Measurements from ENCODE around the gene CACNA1S.

Gene CACNA1S

DNA sequence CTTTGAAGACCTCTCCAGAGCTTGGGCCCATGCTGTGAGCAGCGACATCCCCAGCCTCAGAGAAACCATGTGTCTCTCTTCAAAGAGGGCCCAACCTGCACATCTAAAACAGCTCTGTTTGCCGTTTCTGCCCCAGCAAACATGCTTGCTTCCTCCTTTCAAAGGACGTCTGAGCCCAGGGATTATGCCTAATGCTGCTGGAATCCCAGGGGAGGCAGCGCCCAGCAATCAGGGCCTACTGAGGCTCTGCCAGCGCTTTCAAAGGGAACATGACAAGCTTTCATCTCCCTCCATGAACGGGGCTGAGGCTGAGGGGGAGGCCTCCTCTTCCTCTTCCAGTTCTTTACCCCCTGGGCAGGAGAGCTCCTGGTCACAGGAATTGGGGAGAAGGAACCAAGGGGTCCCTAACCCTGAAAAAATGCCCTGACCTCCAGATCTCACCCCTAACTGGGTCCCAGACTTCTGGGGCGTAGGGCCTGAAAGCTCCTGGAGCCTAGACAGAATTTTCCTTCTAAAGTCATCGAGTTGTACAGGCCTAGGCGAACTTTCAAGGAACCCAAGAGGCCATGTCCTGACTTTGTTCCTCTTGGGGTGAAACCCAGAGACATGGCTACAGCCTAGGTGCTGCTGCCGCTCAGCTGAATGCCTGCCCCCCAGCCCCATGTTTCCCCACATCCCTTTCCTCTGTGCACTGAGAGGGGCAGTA is 28.2 kb upstream of the CACNA1S start:
- DNase-seq, result no peak

- DNase-seq, result no peak
These were observed 27.5 kb upstream of the CACNA1S start for GRCh38 chr1:201139756-201140155.

GRCh38 chr1:201139306-201139705 is 27.1 kb upstream of the CACNA1S start:
- DNase-seq, result no peak

- no peak for DNase-seq
These were observed 26.1 kb upstream of the CACNA1S start for GRCh38 chr1:201138311-201138840.

- no peak for DNase-seq
These were observed 25.5 kb upstream of the CACNA1S start for GRCh38 chr1:201137579-201138310.

DNA sequence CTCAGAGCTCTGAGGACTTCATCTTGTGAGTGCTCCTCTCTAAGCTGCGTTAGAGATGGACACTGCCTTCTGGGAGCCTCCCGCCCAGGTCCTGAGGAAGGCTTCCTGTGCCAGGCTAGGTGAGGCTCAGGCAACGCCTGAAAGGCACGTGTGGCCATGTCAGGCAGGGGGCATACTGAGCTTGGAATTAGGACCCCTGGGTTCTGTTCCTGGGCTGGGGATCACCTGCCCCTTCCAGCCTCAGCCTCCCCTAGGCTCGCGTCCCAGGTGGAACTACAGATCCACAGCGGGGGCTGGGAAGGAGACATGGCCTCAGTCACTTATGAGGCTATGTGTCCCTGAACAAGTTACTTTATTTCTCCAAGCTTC is 24.8 kb upstream of the CACNA1S start:
- no peak for DNase-seq

DNA sequence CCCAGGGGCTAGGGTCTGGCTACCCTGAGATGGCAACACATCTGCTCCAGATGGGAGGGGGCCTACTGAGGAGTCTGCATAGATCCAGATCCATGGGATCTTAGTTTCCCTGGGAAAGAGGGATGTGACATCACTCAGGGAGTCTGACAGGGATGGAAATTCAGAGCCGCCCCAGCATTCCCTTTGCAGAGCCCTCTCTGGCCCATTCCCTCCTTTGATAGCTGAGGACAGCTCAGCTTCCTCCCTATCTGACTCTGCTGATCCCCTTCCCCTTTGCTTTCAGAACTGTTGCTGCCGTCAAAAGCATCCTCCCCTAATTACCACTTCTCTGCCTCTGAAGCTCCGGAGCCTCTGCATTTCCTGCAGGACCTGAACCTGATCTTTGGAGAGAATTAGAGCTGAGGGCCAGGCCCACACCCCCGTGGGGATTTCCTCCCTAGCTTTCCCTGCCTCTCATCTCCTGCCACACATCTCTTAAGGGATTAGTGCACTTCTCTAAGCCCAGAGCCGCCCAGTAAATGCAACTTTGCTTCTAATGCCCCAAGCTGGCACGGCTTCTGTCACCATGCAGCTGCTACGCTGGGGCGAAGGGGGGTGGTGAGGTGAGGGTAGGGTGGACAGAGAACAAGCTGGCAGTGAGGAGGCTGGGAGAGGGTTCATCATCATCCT is 24.3 kb upstream of the CACNA1S start:
- DNase-seq, result no peak

DNA sequence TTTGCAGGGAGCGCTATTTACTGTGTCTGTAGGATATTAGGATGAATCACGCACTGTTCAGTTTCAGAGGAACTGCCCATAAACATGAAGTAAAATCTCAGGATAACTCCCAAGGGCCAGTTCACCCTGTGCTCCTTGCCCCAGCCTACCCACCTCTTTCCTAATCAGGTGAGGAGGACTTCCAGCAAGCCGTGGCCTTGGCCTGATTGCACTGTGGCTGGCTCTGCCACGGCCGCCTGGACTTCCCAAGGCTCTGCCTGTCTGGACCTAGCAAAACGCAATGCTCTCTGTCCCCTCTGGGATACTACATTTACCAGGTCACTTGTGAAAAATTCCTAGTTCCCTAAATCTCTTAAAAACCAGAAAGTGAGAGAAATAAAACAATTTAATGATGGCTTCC is 22.2 kb upstream of the CACNA1S start:
- no peak for DNase-seq

DNA sequence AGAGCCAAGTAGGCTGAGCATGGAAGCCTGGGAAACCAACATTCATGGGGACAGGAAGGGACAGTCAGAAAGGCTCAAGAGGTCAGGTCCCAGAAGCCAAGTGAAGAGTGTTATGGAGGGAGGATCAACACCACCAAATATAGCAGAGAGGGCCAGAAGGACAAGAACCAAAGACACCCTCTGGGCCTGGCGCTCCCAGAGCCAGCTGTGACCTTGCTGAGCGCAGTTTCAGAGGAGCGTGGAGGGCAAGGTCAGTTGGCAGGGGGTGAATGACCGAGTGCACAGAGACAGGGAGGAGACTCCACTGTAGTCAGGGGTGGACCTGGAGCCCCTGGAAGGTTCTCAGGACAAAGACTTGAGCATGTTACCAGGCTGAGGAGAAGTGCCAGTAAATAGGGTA is 19.2 kb upstream of the CACNA1S start:
- DNase-seq, result no peak

- DNase-seq, result no peak
These were observed 16.7 kb upstream of the CACNA1S start for GRCh38 chr1:201128962-201129361.

DNA sequence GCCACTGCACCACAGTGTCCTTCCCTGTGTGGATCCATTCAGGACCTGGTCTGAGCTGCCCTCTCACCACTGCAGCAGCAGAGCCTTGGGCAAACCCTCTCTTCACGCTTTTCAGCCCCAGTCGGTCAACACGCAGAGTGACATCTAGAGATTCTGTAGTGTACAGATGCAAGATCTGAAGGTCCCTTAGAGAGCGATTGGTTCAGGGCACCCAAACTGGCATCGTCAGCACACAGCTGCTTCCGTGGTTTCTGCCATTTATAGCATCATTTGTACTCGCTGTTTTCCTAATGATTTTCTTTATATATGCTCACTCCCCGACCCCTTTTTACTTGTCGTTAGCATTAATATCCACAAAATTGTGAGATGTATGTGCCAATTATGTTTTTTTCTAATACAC is 16.2 kb upstream of the CACNA1S start:
- no peak for DNase-seq

GRCh38 chr1:201127755-201128455 is 15.7 kb upstream of the CACNA1S start:
- no peak for DNase-seq

DNA sequence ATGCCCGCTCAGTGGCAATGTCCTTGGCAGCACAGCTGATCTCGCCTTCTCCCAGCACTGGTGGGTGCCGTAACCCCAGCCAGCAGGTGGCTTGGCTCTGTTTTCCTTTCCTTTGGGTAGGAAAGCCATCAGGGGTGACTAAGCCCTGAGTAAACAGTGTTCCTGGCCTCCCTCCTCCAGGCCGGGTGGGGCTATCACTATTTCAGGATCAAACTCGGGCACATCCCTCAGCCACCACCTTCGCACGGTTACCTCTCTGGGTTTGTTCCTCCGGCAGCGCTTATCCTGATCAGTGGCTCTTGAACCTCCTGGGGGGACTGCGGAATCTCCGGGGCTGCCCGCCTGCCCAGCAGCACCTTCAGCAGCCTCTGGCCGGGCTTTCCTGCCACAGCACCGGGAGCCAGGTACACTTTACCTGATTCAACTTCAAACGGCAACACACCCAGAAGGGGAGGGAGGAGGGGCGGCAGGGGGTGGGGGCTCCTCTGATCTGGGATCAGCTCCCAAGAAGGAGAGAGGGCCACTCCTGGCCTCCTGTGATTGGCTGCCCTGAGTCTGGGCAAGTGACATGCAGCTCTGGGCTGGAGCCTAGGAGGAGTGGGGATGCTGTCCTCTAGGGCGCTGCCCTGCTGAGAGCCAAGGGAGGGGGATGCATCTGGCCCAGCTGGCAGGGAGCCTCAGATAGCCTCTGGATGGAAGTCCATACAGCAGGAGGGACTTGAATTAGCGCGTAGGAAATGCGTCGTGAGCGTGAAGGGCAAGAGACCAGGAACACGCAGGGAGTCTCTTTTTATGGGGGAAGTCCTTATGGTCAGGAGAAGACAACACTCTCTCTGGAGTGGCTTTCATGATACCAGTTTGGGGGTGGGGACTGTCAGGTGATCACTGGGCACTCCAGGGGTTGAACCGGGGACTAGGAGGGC is 14.9 kb upstream of the CACNA1S start, which contains the start of gene ASCL5:
Gene ASCL5, minus strand, starts transcription at position 353 of the 923 bp plus-strand sequence. CDS start 11,812 bp downstream, outside the sequence.
- DNase-seq, result no peak

GRCh38 chr1:201126463-201126831 is 14.2 kb upstream of the CACNA1S start:
- DNase-seq, result no peak

DNA sequence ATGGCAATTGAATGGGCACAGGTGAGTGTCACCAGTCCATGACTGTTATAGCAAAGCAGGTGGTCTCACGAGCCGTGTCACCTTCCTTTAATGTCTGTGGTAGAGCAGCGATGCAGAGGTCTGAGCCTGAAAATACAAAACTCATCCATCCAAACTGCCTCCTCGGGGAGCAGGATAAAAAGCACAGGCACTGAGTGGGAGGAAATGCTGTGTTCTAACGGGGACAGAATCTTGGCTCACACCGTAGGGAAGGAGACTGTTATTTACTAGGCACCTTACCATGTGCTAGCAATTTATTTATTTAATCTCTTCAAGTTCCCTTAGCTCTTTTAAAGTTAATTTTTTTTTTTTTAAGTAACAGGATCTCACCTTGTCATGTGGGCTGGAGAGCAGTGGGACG is 13.6 kb upstream of the CACNA1S start:
- no peak for DNase-seq

DNA sequence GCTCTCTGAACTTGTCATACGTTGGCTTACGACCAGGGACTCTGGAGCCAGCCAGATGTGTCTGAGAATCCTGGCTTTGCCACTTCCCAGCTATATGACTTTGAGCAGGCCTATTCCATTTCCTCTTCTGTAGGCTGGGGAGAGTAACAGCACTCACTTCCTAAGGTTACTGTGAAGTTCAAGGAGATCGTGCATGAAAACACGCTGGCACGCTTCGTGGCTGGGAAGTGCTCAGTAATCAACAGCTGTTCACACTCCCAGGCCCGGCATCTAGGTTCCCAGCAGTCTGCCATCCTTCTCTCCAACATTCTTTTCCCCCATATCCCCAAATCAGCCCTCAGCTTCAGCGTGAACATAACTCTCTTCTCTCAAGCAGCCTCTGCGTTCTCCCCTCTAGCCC is 12.8 kb upstream of the CACNA1S start:
- no peak for DNase-seq

DNA sequence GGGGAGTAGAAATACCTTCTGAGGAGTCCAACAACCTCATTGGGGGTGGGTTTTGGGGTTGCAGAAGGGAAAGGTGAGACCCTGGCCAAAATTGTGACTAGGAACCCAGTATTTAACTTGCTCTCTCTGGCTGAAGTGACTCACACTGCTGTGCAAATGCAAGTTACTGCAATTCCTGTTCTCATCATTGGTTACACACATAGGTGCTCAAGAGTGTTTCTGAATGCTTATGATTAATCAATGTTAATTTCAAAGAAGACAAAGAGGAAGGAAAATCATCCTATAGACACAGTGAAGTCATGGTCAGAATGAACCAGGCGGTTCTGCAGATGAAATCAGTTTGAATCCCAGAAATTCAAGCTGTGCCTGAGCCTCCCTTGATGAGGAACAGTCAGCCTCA is 11.6 kb upstream of the CACNA1S start:
- DNase-seq, result no peak

GRCh38 chr1:201122321-201122957 is 10.2 kb upstream of the CACNA1S start:
- DNase-seq, result no peak

DNA sequence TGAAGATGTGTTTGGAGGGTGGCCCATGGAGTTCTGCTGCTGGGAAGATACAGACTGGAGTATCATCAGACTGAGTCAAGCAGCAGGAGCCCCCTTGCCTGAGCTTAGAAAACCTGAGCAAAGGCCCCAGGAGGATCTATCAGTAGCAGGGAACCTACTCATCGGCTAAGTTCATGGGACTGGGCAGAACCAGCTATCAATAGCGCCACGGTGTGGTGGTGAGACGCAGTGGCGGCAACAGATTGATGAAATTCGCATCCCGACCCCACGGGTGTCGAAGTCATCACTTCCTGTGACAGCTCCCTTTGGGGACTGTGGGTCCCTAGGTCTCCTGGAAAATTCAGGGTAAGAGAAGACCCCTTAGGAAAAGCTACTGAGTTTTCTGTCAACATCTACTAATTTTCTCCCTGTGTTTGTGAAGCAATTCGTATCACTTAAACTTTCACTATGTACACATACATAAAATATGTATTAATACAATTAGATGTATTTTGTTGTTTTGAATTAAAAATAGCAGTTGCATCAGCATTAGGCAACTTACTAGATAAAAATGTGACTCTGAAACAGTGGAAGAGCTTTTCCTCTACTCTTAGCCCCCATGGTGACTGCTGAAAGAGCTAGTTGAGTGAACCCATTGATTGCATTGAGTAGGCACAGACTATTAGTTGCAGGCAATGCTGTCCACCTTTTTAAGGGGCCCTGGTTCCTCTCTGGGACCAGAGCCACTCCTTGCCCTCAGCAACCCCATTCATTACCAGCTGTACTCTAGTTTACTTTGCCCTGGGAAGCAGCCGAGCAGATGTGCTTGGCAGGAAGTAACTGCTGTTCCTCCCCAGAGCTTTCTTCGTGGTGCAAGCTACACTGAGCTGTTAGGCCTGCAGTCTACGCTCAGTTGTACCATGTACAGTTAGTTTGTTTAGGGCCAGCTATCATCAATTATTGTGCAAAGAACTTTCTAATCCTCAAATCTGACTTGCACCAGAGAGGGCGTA is 7.3 kb upstream of the CACNA1S start:
- peak; percentile 39 to 51 for DNase-seq

- no peak for DNase-seq
These were observed 3.9 kb upstream of the CACNA1S start for GRCh38 chr1:201116091-201116490.
